WERI-Rb-1 (cell line): ENCODE data around the gene ASPHD1.
"Not testable (repeated sequence)": the region's sequence is repeated elsewhere in the genome, so short reads cannot be mapped to it uniquely, and the experiment has no call there.

Experiments used
- DNase-seq: peaks from one replicate; pipeline ENCODE4 v3.0.0-alpha.2; 2020
- H3K27ac ChIP-seq: fragments of 250-450 bp; sonication (Bioruptor Pico); 2 replicates; pipeline ENCODE4 v1.5.1; 2020; ENCODE audit warnings: mild to moderate bottlenecking, moderate library complexity
- H3K27me3 ChIP-seq: fragments of 250-450 bp; sonication (Bioruptor Pico); 2 replicates; pipeline ENCODE4 v1.5.1; 2021; ENCODE audit warnings: mild to moderate bottlenecking, low read depth, moderate library complexity; ENCODE audit not compliant: insufficient read depth, severe bottlenecking
- H3K36me3 ChIP-seq: fragments of 250-450 bp; sonication (Bioruptor Pico); 2 replicates; pipeline ENCODE4 v1.5.1; 2020; ENCODE audit warnings: mild to moderate bottlenecking, moderate library complexity
- H3K4me3 ChIP-seq: 2 replicates; pipeline ENCODE4 v1.5.1; 2011; ENCODE audit warnings: low read depth, mild to moderate bottlenecking, control low read depth, low read length
- H3K9me3 ChIP-seq: fragments of 250-450 bp; sonication (Bioruptor Pico); 2 replicates; pipeline ENCODE4 v1.5.1; 2021; ENCODE audit warnings: mild to moderate bottlenecking, moderate library complexity; ENCODE audit not compliant: severe bottlenecking
- CTCF ChIP-seq: IDR thresholded peaks from 2 replicates; pipeline ENCODE4 v1.5.1; 2011; ENCODE audit warnings: low read depth, mild to moderate bottlenecking, control low read depth, inconsistent platforms, low read length

ASPHD1 gene

DNA sequence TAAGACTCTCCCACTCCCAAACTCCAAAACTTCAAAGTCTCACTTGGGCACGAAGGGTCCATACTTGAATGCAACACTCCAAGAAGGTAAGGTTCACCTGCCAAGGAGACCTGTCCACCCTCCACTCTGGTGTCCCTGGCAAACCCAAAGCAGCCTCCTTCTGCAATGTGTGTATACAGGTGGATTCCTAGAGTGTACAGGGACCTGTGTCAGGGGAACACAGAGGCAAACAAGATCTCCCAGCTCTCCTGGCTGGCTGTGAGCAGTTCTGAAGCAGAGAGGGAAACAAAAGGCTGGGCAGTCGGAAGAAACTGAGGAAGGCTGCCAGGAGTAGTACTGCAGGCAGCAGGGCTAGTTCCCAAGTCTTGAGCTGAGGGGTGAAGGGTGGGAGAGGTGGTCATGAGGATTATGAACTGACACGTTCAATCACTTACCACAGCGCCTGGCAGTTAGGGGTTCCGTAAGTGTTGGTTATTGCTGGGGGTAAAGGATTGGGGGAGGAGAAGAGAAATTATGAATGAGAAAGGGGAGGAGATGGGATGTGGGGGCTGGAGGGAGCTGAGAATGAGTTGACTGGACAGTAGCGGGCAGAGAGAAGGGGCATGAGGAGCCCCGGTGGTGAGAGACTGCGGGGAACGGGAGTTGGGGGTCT is 24.9 kb downstream of the ASPHD1 start:
- no peak for TF ChIP-seq CTCF
- Histone ChIP-seq H3K9me3 (no peaks in the 10 kb centered on the region), H3K27ac (no peak overlapping the region), H3K27me3 (no peaks in the 10 kb centered on the region), H3K4me3 (peak overlapping the region; percentile 91), H3K36me3 (peaks cover 8% of the 10 kb centered on the region)
- no peak for DNase-seq

- peaks cover 4% of the 10 kb centered on the region for H3K36me3 ChIP-seq
- H3K9me3 ChIP-seq, result no peaks in the 10 kb centered on the region
- no peak for TF ChIP-seq CTCF
- DNase-seq, result peak; percentile 87
- H3K27me3 ChIP-seq, result no peaks in the 10 kb centered on the region
- peak within 1 kb of the TSS; percentile 97 for H3K27ac ChIP-seq
- H3K4me3 ChIP-seq, result peak within 1 kb of the TSS; percentile 91
Observed at GRCh38 chr16:29925781-29926710, 25.8 kb downstream of the ASPHD1 start, which contains the start of gene KCTD13. TSS of gene KCTD13 (minus strand) at chr16:29926226. CDS start at chr16:29926033, 193 bp downstream.

GRCh38 chr16:29926711-29927052 is 26.4 kb downstream of the ASPHD1 start:
- Histone ChIP-seq H3K27me3 (no peaks in the 10 kb centered on the region), H3K27ac (peak overlapping the region; percentile 97), H3K36me3 (peaks cover 4% of the 10 kb centered on the region), H3K4me3 (peak overlapping the region; percentile 91), H3K9me3 (no peaks in the 10 kb centered on the region)
- no peak for TF ChIP-seq CTCF
- peak; percentile 39 for DNase-seq

DNA sequence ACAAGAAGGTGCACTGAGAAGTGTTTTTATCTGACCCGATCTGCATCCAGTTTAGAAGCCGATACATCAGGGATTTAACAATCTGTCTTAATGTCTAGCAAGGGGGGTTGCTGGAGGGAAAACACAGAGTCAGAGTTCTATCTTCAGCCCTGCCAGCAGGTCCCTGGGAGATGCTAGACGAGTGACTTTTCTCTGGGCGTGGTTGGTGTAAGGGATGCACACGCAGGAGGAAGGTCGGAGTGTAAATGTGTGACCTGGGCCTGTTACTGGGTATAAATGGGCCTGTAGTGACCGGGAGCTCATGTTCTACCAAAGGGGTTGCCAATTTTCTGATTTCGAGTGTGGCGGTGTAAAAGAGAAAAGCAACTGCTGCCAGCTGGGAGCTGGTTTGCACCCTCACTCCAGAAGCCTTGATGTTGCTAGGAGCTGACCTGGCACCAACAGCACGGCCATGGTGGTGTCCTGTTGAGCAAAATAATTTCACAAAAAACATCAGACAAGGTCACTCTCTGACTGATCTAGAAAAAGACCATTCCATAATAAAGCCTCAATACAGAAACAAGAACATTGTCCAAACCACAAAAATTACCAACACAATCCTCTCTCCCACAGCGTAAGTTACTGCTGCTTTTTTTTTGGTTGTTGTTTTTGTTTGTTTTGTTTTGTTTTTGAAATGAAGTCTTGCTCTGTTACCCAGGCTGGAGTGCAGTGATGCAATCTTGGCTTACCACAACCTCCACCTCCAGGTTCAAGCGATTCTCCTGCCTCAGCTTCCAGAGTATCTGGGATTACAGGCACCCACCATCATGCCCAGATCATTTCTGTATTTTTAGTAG is 27.0 kb downstream of the ASPHD1 start:
- no peak for TF ChIP-seq CTCF
- Histone ChIP-seq H3K27me3 (no peaks in the 10 kb centered on the region), H3K4me3 (peak overlapping the region; percentile 91), H3K9me3 (no peaks in the 10 kb centered on the region), H3K36me3 (peaks cover under 1% of the 10 kb centered on the region), H3K27ac (peak overlapping the region; percentile 97)
- DNase-seq, result no peak

DNA sequence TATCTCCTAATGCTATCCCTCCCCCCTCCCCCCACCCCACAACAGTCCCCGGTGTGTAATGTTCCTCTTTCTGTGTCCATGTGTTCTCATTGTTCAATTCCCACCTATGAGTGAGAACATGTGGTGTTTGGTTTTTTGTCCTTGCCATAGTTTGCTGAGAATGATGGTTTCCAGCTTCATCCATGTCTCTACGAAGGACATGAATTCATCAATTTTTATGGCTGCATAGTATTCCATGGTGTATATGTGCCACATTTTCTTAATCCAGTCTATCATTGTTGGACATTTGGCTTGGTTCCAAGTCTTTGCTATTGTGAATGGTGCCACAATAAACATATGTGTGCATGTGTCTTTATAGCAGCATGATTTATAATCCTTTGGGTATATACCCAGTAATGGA is 31.5 kb downstream of the ASPHD1 start:
- not testable (repeated sequence) for H3K9me3 ChIP-seq, H3K27ac ChIP-seq, H3K36me3 ChIP-seq, H3K27me3 ChIP-seq, DNase-seq, H3K4me3 ChIP-seq

DNA sequence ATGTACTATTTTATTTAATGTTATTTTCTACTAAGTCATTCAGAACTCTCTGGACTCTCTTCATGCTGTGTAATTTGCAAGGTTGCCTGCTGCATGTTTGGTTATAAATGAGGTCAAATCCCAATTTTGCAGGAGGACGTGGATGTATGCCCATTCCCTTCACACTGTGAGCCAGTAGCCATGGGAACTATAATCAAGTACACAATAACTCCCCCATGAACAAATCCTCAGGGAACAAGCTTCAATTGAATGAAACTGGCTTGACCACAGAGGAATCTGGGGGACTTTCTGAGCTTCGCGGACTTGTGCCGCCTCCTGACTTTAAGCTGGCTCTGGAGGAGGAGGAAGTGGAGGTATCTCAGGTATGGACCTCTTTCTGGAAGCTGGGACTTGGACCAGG is 40.4 kb downstream of the ASPHD1 start:
- no peak for TF ChIP-seq CTCF
- no peak for DNase-seq
- H3K4me3 ChIP-seq, result no peak overlapping the region
- H3K27ac ChIP-seq, result no peak overlapping the region
- H3K9me3 ChIP-seq, result peaks cover 5% of the 10 kb centered on the region
- H3K36me3 ChIP-seq, result no peaks in the 10 kb centered on the region
- no peaks in the 10 kb centered on the region for H3K27me3 ChIP-seq
